Measurements from ENCODE around the gene SFT2D3. TPM values are rescaled to one million over a fixed set of nuclear protein-coding genes. Genes with fewer than 3 reads are reported as not detected.

The SFT2D3 gene
- total RNA-seq, 1 experiment from 2014 or later, result 4.7 TPM

GRCh38 chr2:127753374-127753773 is 52.1 kb downstream of the SFT2D3 start:
- Histone ChIP-seq H3K79me2 (ENCODE audit: insufficient read depth, low read length) (no peaks in the 10 kb centered on the region), H2BK20ac (ENCODE audit: low read depth, low read length, poor library complexity, severe bottlenecking) (no peak overlapping the region), H2BK5ac (ENCODE audit: insufficient read length, low read length) (no peak overlapping the region), H3K4me2 (ENCODE audit: insufficient read depth, insufficient read length, low read length) (no peak overlapping the region), H2BK120ac (ENCODE audit: low read depth, low read length, poor library complexity, severe bottlenecking) (no peak overlapping the region), H3K4me1 (ENCODE audit: insufficient read depth, low read length) (no peaks in the 10 kb centered on the region), H2AFZ (ENCODE audit: low read length) (no peak overlapping the region), H4K91ac (ENCODE audit: insufficient read length, low read depth, low read length) (no peak overlapping the region), H3K27me3 (ENCODE audit: insufficient read depth, low read length) (no peaks in the 10 kb centered on the region), H4K8ac (replicated peaks; ENCODE audit: insufficient read length, low read depth, low read length) (no peak overlapping the region), H2AK5ac (ENCODE audit: insufficient read length, low read length) (no peak overlapping the region), H3K9ac (ENCODE audit: extremely low read depth, insufficient read length, low read length) (no peak overlapping the region), H3K14ac (ENCODE audit: insufficient read depth, low read length) (no peak overlapping the region), H3T11ph (ENCODE audit: low read length) (no peak overlapping the region), H2BK12ac (ENCODE audit: insufficient read length, low read depth, low read length) (no peak overlapping the region), H3K9me3 (ENCODE audit: control insufficient read depth, low read depth, low read length) (no peaks in the 10 kb centered on the region), H3K23me2 (ENCODE audit: insufficient read length, low read depth, low read length, poor library complexity, severe bottlenecking) (no peaks in the 10 kb centered on the region), H3K23ac (ENCODE audit: insufficient read length, low read depth, low read length) (no peak overlapping the region), H3K56ac (ENCODE audit: insufficient read length, low read depth, low read length) (no peak overlapping the region), H3K79me1 (ENCODE audit: insufficient read depth, low read depth, low read length, poor library complexity, severe bottlenecking) (no peaks in the 10 kb centered on the region), H3K27ac (ENCODE audit: insufficient read length, low read depth, low read length) (no peak overlapping the region), H4K20me1 (ENCODE audit: control insufficient read depth, insufficient read depth, insufficient read length) (no peaks in the 10 kb centered on the region), H2BK15ac (ENCODE audit: low read depth, low read length) (no peak overlapping the region), H4K5ac (ENCODE audit: insufficient read length, low read depth, low read length) (no peak overlapping the region), H3K4ac (ENCODE audit: low read depth, low read length) (no peak overlapping the region), H3K18ac (ENCODE audit: insufficient read length, low read depth, low read length) (no peak overlapping the region)
- TF ChIP-seq CTCF (conservative IDR thresholded peaks at IDR 0.05), result no peak
- Mint-ChIP-seq H3K4me1 (no peaks in the 10 kb centered on the region), H3K36me3 (ENCODE audit: insufficient read depth in 1 of 3, low read depth in 3 of 3) (peaks cover 6 to 39% (median 10%) of the 10 kb centered on the region in 3 experiments; a peak in 6 of 7 replicates), H3K27ac (no peak overlapping the region), H3K9me3 (no peaks in the 10 kb centered on the region), H3K4me3 (no peak overlapping the region), H3K27me3 (ENCODE audit: low read depth) (peaks cover 1% of the 10 kb centered on the region; the same call in 1 of the 2 replicates)
- no peak for DNase-seq

All from H9 (cell line).